ENCODE measurements around the gene FXYD5. TPM values are rescaled to one million over a fixed set of nuclear protein-coding genes. Genes with fewer than 3 reads are reported as not detected.

Gene FXYD5
- total and polyA plus RNA-seq, 9 of the 15 experiments (the other 6 are each of a cell fraction or from before 2014, with no cell fraction given) = 104 to 537 (median 174) TPM

DNA sequence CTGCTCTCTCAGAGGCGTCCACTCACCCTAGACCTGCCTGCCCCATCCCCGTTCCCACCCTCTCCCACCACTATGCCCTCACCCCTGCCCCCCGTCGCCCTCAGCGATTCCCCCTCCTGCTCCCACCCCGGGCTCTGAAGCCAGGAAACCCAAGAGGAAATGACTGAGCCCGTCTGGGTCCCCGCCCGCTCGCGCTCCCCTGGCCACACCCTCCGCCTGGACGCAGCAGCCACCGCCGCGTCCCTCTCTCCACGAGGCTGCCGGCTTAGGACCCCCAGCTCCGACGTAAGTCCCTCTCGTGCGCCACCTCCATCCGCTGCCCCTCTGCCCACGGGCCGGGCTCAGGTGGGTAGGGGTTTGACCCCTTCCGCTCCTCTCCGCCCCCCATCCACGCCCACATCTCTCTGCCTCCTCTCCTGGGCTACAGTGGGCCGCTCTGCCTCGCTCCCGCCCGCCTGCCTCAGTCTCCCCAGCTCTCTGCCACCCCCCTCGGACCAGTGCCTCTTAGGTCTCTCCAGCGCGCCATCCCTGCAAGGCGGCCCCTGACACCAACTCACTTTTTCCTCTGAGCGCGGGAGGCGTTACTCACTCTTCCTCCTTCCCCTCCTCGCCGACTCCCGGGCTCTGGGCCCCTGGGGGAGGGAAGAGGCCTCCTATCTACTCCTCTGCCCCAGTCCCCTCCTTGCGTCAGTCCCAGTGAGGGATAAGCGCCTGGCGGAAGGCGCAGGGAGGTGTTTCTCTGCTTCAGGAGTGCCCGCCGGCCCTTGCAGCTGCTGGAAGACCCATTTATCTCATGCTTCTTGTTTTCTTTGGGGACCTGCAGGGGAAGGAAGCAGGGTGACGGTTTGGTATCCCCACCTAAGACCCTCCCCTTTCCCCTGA, at the start of gene FXYD5 (continued):
- TF ChIP-seq, protein P1, sequence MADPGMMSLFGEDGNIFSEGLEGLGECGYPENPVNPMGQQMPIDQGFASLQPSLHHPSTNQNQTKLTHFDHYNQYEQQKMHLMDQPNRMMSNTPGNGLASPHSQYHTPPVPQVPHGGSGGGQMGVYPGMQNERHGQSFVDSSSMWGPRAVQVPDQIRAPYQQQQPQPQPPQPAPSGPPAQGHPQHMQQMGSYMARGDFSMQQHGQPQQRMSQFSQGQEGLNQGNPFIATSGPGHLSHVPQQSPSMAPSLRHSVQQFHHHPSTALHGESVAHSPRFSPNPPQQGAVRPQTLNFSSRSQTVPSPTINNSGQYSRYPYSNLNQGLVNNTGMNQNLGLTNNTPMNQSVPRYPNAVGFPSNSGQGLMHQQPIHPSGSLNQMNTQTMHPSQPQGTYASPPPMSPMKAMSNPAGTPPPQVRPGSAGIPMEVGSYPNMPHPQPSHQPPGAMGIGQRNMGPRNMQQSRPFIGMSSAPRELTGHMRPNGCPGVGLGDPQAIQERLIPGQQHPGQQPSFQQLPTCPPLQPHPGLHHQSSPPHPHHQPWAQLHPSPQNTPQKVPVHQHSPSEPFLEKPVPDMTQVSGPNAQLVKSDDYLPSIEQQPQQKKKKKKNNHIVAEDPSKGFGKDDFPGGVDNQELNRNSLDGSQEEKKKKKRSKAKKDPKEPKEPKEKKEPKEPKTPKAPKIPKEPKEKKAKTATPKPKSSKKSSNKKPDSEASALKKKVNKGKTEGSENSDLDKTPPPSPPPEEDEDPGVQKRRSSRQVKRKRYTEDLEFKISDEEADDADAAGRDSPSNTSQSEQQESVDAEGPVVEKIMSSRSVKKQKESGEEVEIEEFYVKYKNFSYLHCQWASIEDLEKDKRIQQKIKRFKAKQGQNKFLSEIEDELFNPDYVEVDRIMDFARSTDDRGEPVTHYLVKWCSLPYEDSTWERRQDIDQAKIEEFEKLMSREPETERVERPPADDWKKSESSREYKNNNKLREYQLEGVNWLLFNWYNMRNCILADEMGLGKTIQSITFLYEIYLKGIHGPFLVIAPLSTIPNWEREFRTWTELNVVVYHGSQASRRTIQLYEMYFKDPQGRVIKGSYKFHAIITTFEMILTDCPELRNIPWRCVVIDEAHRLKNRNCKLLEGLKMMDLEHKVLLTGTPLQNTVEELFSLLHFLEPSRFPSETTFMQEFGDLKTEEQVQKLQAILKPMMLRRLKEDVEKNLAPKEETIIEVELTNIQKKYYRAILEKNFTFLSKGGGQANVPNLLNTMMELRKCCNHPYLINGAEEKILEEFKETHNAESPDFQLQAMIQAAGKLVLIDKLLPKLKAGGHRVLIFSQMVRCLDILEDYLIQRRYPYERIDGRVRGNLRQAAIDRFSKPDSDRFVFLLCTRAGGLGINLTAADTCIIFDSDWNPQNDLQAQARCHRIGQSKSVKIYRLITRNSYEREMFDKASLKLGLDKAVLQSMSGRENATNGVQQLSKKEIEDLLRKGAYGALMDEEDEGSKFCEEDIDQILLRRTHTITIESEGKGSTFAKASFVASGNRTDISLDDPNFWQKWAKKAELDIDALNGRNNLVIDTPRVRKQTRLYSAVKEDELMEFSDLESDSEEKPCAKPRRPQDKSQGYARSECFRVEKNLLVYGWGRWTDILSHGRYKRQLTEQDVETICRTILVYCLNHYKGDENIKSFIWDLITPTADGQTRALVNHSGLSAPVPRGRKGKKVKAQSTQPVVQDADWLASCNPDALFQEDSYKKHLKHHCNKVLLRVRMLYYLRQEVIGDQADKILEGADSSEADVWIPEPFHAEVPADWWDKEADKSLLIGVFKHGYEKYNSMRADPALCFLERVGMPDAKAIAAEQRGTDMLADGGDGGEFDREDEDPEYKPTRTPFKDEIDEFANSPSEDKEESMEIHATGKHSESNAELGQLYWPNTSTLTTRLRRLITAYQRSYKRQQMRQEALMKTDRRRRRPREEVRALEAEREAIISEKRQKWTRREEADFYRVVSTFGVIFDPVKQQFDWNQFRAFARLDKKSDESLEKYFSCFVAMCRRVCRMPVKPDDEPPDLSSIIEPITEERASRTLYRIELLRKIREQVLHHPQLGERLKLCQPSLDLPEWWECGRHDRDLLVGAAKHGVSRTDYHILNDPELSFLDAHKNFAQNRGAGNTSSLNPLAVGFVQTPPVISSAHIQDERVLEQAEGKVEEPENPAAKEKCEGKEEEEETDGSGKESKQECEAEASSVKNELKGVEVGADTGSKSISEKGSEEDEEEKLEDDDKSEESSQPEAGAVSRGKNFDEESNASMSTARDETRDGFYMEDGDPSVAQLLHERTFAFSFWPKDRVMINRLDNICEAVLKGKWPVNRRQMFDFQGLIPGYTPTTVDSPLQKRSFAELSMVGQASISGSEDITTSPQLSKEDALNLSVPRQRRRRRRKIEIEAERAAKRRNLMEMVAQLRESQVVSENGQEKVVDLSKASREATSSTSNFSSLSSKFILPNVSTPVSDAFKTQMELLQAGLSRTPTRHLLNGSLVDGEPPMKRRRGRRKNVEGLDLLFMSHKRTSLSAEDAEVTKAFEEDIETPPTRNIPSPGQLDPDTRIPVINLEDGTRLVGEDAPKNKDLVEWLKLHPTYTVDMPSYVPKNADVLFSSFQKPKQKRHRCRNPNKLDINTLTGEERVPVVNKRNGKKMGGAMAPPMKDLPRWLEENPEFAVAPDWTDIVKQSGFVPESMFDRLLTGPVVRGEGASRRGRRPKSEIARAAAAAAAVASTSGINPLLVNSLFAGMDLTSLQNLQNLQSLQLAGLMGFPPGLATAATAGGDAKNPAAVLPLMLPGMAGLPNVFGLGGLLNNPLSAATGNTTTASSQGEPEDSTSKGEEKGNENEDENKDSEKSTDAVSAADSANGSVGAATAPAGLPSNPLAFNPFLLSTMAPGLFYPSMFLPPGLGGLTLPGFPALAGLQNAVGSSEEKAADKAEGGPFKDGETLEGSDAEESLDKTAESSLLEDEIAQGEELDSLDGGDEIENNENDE (IDR thresholded peaks at IDR 0.05; ENCODE audit: low read depth, low read length) = no peak
- TF ChIP-seq ELF4 (CRISPR knock-in tag; IDR thresholded peaks at IDR 0.05) (peak; percentile 22; the same call in 1 of the 2 replicates), TARDBP (IDR thresholded peaks at IDR 0.05) (peak; percentile 74), PTRF (tag; IDR thresholded peaks at IDR 0.05) (no peak), CBX3 (IDR thresholded peaks at IDR 0.05; ENCODE audit: borderline replicate concordance in 1 of 2, low read length in 2 of 2) (no peak), CEBPB (tag; IDR thresholded peaks at IDR 0.05) (peak; percentile 84), ZNF146 (CRISPR knock-in tag; IDR thresholded peaks at IDR 0.05; ENCODE audit: unreplicated experiment) (peak; percentile 6), ZNF24 (IDR thresholded peaks at IDR 0.05) (0 out of 2 replicates have a peak, but pooled peaks have one; percentile 32), CREBBP (IDR thresholded peaks at IDR 0.05; ENCODE audit: low read depth, low read length) (no peak), RBM34 (IDR thresholded peaks at IDR 0.05; ENCODE audit: borderline replicate concordance, insufficient read depth, low read length) (no peak), POLR2H (tag; IDR thresholded peaks at IDR 0.05; ENCODE audit: low read depth) (peak; percentile 54)
- TF ChIP-seq, protein P2, sequence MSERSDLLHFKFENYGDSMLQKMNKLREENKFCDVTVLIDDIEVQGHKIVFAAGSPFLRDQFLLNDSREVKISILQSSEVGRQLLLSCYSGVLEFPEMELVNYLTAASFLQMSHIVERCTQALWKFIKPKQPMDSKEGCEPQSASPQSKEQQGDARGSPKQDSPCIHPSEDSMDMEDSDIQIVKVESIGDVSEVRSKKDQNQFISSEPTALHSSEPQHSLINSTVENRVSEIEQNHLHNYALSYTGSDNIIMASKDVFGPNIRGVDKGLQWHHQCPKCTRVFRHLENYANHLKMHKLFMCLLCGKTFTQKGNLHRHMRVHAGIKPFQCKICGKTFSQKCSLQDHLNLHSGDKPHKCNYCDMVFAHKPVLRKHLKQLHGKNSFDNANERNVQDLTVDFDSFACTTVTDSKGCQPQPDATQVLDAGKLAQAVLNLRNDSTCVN (CRISPR knock-in tag; IDR thresholded peaks at IDR 0.05) = peak; percentile 73; the same call in 1 of the 2 replicates
